H9 (cell line): ENCODE results near the gene MYOM3. TPM values are rescaled to one million over a fixed set of nuclear protein-coding genes. Genes with fewer than 3 reads are reported as not detected.

Source experiments
- DNase-seq: peaks from one replicate; pipeline ENCODE4 v3.0.0-alpha.2; 2017
- H2AFZ ChIP-seq: one replicate; pipeline ENCODE4 v1.6.1; 2013; ENCODE audit warnings: mild to moderate bottlenecking, low read length, control low read depth, moderate library complexity
- H2AK5ac ChIP-seq: 2 replicates; pipeline ENCODE4 v1.6.1; 2013; ENCODE audit warnings: low read length, control low read depth, mixed read lengths; ENCODE audit not compliant: insufficient read length
- H2BK120ac ChIP-seq: one replicate; pipeline ENCODE4 v1.6.1; 2013; ENCODE audit warnings: low read depth, mild to moderate bottlenecking, low read length, control low read depth, inconsistent platforms; ENCODE audit not compliant: poor library complexity, severe bottlenecking
- H2BK12ac ChIP-seq: 2 replicates; pipeline ENCODE4 v1.6.1; 2013; ENCODE audit warnings: low read length, control low read depth, mixed read lengths, low read depth; ENCODE audit not compliant: insufficient read length
- H2BK15ac ChIP-seq: 2 replicates; pipeline ENCODE4 v1.6.1; 2013; ENCODE audit warnings: low read depth, low read length, control low read depth
- H2BK20ac ChIP-seq: one replicate; pipeline ENCODE4 v1.6.1; 2013; ENCODE audit warnings: low read depth, mild to moderate bottlenecking, low read length, control low read depth, inconsistent platforms; ENCODE audit not compliant: poor library complexity, severe bottlenecking
- H2BK5ac ChIP-seq: 2 replicates; pipeline ENCODE4 v1.6.1; 2013; ENCODE audit warnings: low read length, control low read depth, mixed read lengths; ENCODE audit not compliant: insufficient read length
- H3K14ac ChIP-seq: 2 replicates; pipeline ENCODE4 v1.6.1; 2013; ENCODE audit warnings: low read length, control low read depth; ENCODE audit not compliant: insufficient read depth
- H3K18ac ChIP-seq: 2 replicates; pipeline ENCODE4 v1.6.1; 2013; ENCODE audit warnings: low read depth, mild to moderate bottlenecking, mixed read lengths, low read length, control low read depth; ENCODE audit not compliant: insufficient read length
- H3K23ac ChIP-seq: 2 replicates; pipeline ENCODE4 v1.6.1; 2013; ENCODE audit warnings: low read length, control low read depth, mixed read lengths, low read depth; ENCODE audit not compliant: insufficient read length
- H3K23me2 ChIP-seq: 2 replicates; pipeline ENCODE4 v1.6.1; 2013; ENCODE audit warnings: low read depth, mild to moderate bottlenecking, mixed read lengths, low read length, control low read depth; ENCODE audit not compliant: insufficient read length, poor library complexity, severe bottlenecking
- H3K27ac ChIP-seq: 2 replicates; pipeline ENCODE4 v1.5.1; 2013; ENCODE audit warnings: low read length, control low read depth, mixed read lengths, low read depth; ENCODE audit not compliant: insufficient read length
- H3K27me3 ChIP-seq: 2 replicates; pipeline ENCODE4 v1.6.1; 2013; ENCODE audit warnings: low read length, control low read depth, inconsistent platforms; ENCODE audit not compliant: insufficient read depth
- H3K4ac ChIP-seq: 2 replicates; pipeline ENCODE4 v1.6.1; 2013; ENCODE audit warnings: low read depth, mild to moderate bottlenecking, control low read depth, inconsistent platforms, low read length, moderate library complexity
- H3K4me1 ChIP-seq: 2 replicates; pipeline ENCODE4 v1.6.1; 2013; ENCODE audit warnings: low read length, control low read depth, inconsistent platforms; ENCODE audit not compliant: insufficient read depth
- H3K4me2 ChIP-seq: 2 replicates; pipeline ENCODE4 v1.6.1; 2013; ENCODE audit warnings: low read length, control low read depth, mixed read lengths; ENCODE audit not compliant: insufficient read length, insufficient read depth
- H3K56ac ChIP-seq: 2 replicates; pipeline ENCODE4 v1.6.1; 2013; ENCODE audit warnings: low read depth, mild to moderate bottlenecking, mixed read lengths, low read length, control low read depth; ENCODE audit not compliant: insufficient read length
- H3K79me1 ChIP-seq: 2 replicates; pipeline ENCODE4 v1.6.1; 2013; ENCODE audit warnings: low read depth, mild to moderate bottlenecking, moderate library complexity, low read length, control low read depth, inconsistent platforms; ENCODE audit not compliant: insufficient read depth, poor library complexity, severe bottlenecking
- H3K79me2 ChIP-seq: 2 replicates; pipeline ENCODE4 v1.6.1; 2013; ENCODE audit warnings: low read length, control low read depth, inconsistent platforms; ENCODE audit not compliant: insufficient read depth
- H3K9ac ChIP-seq: 2 replicates; pipeline ENCODE4 v1.6.1; 2013; ENCODE audit warnings: low read length, control low read depth, mixed read lengths; ENCODE audit not compliant: insufficient read length; ENCODE audit errors: extremely low read depth
- H3K9me3 ChIP-seq: one replicate; pipeline ENCODE4 v1.6.1; 2013; ENCODE audit warnings: low read depth, low read length, inconsistent platforms; ENCODE audit not compliant: control insufficient read depth
- H3T11ph ChIP-seq: one replicate; pipeline ENCODE4 v1.6.1; 2013; ENCODE audit warnings: mild to moderate bottlenecking, low read length, control low read depth, inconsistent platforms
- H4K20me1 ChIP-seq: one replicate; pipeline ENCODE4 v1.6.1; 2013; ENCODE audit not compliant: control insufficient read depth, insufficient read length, insufficient read depth
- H4K5ac ChIP-seq: 2 replicates; pipeline ENCODE4 v1.6.1; 2013; ENCODE audit warnings: low read depth, mild to moderate bottlenecking, mixed read lengths, low read length, control low read depth; ENCODE audit not compliant: insufficient read length
- H4K8ac ChIP-seq: replicated peaks from 2 replicates; pipeline ENCODE4 v1.6.1; 2013; ENCODE audit warnings: low read length, control low read depth, mixed read lengths, low read depth; ENCODE audit not compliant: insufficient read length
- H4K91ac ChIP-seq: 2 replicates; pipeline ENCODE4 v1.6.1; 2013; ENCODE audit warnings: low read depth, mild to moderate bottlenecking, moderate library complexity, mixed read lengths, low read length, control low read depth; ENCODE audit not compliant: insufficient read length
- H3K27ac Mint-ChIP-seq, 3 experiments: 2 replicates in 2 of 3; 3 replicates in 1 of 3; pipeline ENCODE4 v1.8.0; 2020 to 2021; ENCODE audit warnings: mixed read lengths in 3 of 3, mild to moderate bottlenecking in 1 of 3, moderate library complexity in 1 of 3
- H3K27me3 Mint-ChIP-seq: 2 replicates; pipeline ENCODE4 v1.8.0; 2021; ENCODE audit warnings: low read depth, mild to moderate bottlenecking, moderate library complexity, mixed read lengths
- H3K36me3 Mint-ChIP-seq, 3 experiments: 2 replicates in 2 of 3; 3 replicates in 1 of 3; pipeline ENCODE4 v1.8.0; 2020 to 2021; ENCODE audit warnings: low read depth in 3 of 3, mixed read lengths in 3 of 3; ENCODE audit not compliant: insufficient read depth in 1 of 3
- H3K4me1 Mint-ChIP-seq, 2 experiments: 2 replicates each; pipeline ENCODE4 v1.8.0; 2020; ENCODE audit warnings: mixed read lengths in 2 of 2
- H3K4me3 Mint-ChIP-seq, 2 experiments: 2 replicates in 1 of 2; 3 replicates in 1 of 2; pipeline ENCODE4 v1.8.0; 2020 to 2021; ENCODE audit warnings: mild to moderate bottlenecking in 2 of 2, mixed read lengths in 2 of 2, moderate library complexity in 1 of 2
- H3K9me3 Mint-ChIP-seq, 2 experiments: 2 replicates in 1 of 2; 3 replicates in 1 of 2; pipeline ENCODE4 v1.8.0; 2020; ENCODE audit warnings: mild to moderate bottlenecking in 2 of 2, mixed read lengths in 2 of 2, moderate library complexity in 1 of 2
- CTCF ChIP-seq: fragments of 200-600 bp; sonication (generic); conservative IDR thresholded peaks from 3 replicates; pipeline ENCODE4 v1.8.0; 2021; ENCODE audit warnings: antibody characterized with exemption, mild to moderate bottlenecking
- WGBS: extraction: QIAGEN DNeasy Blood & Tissue Kit; methylation state at CpG from one replicate; pipeline ENCODE4 v1.1.7; 2013; ENCODE audit warnings: missing lambda C conversion rate, low lambda C conversion rate, mixed read lengths; ENCODE audit not compliant: insufficient read length; ENCODE audit errors: extremely low coverage; 5-methylcytosine and 5-hydroxymethylcytosine counted together
- total RNA-seq: library from RNA; stranded (reverse); gene quantifications from 2 replicates; pipeline ENCODE4 v1.2.1, GENCODE V29; 2021

The MYOM3 gene
- total RNA-seq, 1 experiment from 2014 or later, result 0.11 TPM

- Mint-ChIP-seq H3K36me3 (no peaks in the 10 kb centered on the region), H3K9me3 (no peaks in the 10 kb centered on the region), H3K27ac (no peak overlapping the region), H3K27me3 (no peaks in the 10 kb centered on the region; the same call in none of the 2 replicates), H3K4me3 (no peak overlapping the region), H3K4me1 (peaks cover 9 to 17% of the 10 kb centered on the region in 2 experiments)
- H4K91ac ChIP-seq, result no peak overlapping the region
- H2BK15ac ChIP-seq, result no peak overlapping the region
- H3K4me1 ChIP-seq, result no peaks in the 10 kb centered on the region
- DNase-seq, result no peak
- H4K5ac ChIP-seq, result no peak overlapping the region
- H4K8ac ChIP-seq, result no peak overlapping the region
- no peak overlapping the region for H3K14ac ChIP-seq
- H3K79me2 ChIP-seq, result no peaks in the 10 kb centered on the region
- no peak overlapping the region for H2BK5ac ChIP-seq
- H3T11ph ChIP-seq, result no peak overlapping the region
- no peak overlapping the region for H3K27ac ChIP-seq
- no peak overlapping the region for H3K4ac ChIP-seq
- no peak overlapping the region for H3K4me2 ChIP-seq
- H2AFZ ChIP-seq, result no peak overlapping the region
- no peak overlapping the region for H2BK12ac ChIP-seq
- H3K23me2 ChIP-seq, result no peaks in the 10 kb centered on the region
- no CpG with 5 or more reads among the region's 11 CpGs for WGBS
- H3K9me3 ChIP-seq, result no peaks in the 10 kb centered on the region
- no peak overlapping the region for H3K56ac ChIP-seq
- no peak overlapping the region for H2BK120ac ChIP-seq
- no peak overlapping the region for H2AK5ac ChIP-seq
- no peak overlapping the region for H3K9ac ChIP-seq
- no peak overlapping the region for H3K23ac ChIP-seq
- H3K18ac ChIP-seq, result no peak overlapping the region
- H4K20me1 ChIP-seq, result no peaks in the 10 kb centered on the region
- H2BK20ac ChIP-seq, result no peak overlapping the region
- no peak for TF ChIP-seq CTCF
- no peaks in the 10 kb centered on the region for H3K79me1 ChIP-seq
- H3K27me3 ChIP-seq, result no peaks in the 10 kb centered on the region
Observed at GRCh38 chr1:24090736-24091135, 21.2 kb downstream of the MYOM3 start.
